Measurements from ENCODE around the gene SFTPA2.
"Not testable (repeated sequence)": the region's sequence is repeated elsewhere in the genome, so short reads cannot be mapped to it uniquely, and the experiment has no call there.

Gene SFTPA2

DNA sequence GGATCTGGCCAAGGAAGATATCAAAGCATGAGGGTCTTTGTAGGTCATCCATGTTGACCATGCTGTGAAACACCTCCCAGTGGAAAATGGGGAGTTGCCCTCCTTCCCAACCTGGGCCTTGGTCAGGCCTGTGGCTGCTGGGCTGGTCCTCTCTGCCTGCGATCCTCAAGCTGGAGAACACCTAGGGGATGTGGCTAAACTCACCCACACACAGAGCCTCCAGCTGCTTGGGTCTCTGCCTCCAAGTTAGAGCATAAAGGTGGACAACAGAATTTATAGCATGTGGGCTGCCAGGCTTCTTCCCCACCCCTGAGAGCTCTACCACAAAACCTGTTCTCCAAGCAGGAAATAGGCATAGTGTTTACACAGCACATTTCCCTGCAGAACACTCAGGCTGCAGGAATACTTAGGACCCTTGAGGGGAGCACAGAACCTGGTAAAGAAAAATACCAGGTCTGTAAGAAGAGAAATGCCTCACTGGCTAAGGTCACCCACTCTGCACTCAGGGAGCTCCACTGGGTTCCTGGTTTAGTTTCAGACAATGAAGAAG lies at the start of gene SFTPA2:
SFTPA2 (minus strand) TSS at position 248 of the 550 bp plus-strand sequence. CDS start 924 bp downstream, outside the sequence.
- DNase-seq: no peak

DNA sequence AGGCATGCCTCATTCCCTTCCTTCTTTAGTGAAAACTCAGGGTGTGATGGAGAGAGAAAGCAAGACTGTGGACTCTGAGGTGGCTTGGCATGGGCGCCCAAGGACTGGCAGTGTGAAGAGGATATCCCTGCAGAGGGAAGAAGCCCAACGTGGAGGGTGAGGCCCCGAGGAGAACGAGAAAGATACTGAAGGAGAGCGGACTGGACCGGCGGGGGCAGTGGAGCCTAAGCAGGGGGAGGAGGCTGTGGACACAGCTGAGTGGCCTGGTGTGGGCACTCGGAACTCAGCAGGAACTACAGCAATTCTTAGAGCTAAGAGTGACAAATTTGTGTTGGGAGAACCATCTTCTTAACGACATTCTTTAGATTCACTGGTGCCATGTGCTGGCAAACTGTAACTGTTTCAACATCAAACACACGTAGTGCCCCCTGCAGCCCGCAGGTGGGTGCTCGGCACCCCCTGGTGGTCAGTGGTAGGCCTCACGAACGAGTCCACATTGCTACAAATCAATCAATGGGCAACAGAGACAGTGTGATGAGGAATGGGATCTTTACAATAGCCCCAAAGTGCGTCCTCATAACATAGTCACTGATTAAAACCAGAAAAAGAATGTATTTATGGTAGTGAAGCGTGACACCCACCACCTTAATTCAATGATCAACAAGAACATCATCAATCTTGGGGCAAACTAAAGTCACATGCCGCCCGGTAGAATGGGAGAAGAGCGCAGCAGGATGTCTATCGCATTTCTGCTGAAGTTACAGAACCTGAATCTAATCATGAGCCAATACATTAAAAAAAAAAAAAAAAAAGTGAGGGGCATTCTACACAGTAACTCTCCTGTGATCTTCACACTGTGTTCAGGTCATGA lies 48.5 kb upstream of the SFTPA2 start:
- no peak for DNase-seq

DNA sequence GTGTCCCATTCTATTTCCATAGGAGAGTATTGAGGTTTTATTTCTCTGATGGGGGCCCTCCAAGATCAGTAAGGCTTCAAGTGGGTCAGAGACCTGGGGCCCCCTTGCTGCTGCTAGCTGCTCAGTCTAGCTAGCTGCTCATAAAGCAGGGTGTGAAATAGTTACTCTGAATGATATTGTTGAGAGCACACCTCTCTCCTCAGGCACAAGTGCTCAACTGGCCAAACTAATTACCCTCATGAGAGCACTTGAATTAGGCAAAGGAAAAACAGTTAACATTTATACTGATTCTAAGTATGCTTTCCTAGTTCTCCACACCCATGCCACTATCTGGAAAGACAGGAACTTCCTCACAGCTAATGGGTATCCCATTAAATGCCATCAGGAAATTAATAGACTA lies 45.1 kb upstream of the SFTPA2 start:
- no peak for DNase-seq

DNA sequence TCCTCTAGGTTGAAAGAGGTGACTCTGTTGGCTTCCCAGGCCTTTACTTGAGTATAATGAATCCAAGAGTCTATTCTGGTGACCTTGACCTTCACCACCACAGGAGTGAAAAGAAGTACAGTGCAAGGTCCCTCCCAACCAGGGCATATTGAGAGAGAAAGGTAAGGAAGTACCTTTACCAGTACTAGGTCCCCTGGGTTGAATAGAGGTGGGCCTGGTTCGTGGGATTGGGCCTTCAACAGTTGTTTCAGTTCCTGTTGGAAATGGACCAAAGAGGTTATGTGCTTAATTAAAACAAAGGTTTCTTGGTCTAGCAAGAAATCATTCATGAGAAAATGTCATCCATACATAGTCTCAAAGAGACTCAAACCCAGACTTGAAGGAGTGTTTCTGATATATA lies 44.1 kb upstream of the SFTPA2 start:
- DNase-seq: no peak

DNA sequence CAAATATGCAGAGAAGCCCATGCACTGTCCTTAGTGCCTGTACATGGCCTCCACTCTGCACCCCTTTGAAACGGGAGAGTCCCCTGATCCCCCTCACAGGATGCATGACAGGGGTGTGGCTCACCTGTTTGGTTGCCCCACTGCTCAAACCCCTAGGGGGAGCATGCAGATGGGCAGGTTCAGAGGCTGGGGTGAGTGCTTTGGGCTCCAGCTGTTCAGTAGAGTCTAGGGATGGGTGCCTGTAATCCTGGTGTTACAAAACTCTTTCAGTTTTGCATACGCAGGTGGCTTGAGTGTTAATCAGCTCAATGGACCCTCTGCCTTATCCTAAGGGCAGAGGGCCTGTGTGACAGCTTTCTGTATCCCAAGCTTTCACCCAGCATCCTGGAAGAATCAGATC lies 42.7 kb upstream of the SFTPA2 start:
- DNase-seq: no peak

DNA sequence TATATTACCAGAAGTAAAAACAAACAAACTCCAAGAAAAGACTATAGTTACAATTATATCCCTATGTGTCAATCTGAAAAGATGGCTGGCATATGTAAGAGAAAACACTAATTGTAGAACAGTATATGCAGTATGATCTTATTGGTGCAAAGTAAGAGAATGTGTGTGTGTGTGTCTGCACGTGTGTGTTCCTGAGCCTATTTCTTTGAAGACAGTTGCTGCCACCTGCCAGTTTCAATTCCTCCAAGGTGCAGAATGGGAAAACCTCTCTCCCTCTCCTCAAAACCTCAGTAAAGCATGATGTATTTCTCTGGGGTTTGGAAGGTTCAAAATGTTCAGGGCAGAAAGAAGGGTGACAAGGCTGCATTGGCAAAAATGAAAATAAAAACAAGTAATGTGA lies 41.7 kb upstream of the SFTPA2 start:
- DNase-seq: no peak

DNA sequence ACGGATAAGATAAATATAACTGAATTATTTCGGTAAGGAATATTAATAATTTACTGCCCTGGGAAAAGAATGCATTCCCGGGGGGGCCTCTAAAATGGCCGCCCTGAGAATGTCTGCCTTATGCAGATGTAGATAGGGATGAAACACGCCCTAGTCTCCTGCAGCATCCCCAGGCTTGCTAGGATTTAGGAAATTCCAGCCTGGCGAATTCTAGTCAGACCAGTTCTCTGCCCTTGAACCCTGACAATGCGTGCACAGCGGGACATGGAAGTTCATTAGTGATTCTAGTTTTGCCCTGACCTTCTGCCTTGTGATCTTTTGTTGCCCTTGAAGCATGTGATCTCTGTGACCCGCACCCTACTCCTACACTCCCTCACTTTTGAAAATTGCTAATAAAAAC lies 39.4 kb upstream of the SFTPA2 start:
- DNase-seq: not testable (repeated sequence)

DNA sequence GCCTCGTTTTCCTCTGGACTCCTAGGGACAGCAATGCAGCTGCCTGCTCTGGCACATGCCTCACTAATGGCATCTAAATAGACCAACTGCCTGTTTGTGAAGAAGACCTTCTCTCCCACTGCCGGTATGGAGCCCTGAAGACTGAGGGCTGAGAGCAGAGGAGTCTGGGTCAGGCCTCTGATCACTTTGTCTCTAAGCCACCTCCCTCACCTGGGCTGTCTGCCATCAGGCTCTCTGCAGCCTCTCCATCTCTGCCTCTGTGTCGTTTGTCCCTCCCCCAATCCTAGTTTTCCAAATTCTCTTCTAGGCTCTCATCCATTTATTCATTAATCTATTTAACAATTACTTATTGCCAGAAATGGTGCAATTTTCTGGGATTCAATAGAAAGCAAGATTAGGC lies 35.3 kb upstream of the SFTPA2 start:
- DNase-seq: no peak

DNA sequence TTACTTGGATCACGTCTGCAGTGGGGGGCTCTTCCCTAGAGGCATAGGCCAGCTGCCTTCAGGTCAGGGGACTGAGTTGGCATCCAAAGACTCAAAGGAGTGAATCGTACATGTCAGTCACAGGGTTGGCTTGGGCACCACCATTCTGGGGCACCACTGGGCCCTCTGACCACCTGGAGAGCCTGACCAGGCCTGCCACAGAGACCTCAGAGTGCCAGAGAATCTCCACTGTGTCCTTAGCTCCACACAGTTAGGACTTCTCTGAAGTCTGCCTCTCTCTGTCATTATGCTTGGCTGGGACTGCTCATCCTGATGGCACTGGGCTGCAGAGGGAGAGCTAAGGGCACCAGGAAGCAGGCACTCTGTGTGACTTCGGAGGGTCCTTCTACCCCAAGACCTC lies 34.4 kb upstream of the SFTPA2 start:
- DNase-seq: not testable (repeated sequence)

DNA sequence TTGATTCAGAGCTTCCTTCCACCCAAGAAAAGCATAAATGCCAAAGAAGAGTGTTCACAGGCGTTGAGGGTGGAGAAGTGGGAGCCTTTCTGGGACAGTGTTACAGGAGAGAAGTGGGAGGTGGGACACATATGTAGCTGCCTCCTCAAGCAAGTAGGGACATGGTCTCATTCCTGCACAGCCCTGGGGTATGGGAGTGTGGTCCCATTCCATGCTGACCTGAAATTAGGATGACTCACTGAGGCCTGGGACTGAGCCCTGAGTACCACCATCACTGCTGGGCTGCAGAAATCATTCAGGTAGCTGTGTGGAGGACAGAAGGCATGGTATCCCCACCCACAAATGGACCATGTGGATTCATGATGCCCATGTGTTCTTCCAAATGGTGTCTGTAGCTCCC lies 33.2 kb upstream of the SFTPA2 start:
- no peak for DNase-seq

DNA sequence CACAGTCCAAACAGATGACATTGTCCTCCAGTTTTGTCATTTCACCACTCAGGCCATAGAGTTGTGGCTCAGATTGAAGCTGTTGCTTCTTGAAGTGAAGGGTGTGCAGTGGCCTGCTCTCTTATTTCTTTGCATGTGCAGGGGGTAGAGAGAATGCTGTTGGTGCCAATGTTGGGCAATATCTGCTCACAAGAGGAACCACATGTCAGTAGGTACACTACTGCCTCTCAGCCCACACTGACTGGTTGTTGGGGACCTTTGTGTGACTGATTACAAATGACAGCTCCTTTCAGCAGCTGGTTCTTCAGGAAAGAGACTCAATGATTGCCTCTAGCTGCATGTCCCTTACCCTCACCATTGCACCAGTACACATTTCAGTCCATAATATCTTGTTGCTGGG lies 28.6 kb upstream of the SFTPA2 start:
- no peak for DNase-seq

DNA sequence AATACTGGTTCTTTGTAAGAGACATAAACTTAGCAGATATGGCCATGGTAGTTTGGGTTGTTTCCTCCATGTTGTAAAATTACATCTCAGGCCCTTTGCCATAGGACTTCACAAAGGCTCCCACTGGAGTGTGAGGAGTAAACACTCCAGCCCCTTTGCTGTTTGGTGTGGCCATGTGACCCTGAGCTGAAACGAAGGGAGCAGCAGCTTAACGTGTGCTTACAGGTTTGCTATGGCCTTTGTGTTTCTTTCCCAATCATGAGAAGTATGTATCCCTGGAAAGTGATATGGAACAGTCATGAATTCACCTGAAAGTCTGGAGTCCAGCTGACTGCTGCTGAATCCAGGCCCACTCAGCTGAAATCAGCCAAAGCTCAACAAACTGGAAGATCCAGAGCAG lies 26.7 kb upstream of the SFTPA2 start:
- no peak for DNase-seq

DNA sequence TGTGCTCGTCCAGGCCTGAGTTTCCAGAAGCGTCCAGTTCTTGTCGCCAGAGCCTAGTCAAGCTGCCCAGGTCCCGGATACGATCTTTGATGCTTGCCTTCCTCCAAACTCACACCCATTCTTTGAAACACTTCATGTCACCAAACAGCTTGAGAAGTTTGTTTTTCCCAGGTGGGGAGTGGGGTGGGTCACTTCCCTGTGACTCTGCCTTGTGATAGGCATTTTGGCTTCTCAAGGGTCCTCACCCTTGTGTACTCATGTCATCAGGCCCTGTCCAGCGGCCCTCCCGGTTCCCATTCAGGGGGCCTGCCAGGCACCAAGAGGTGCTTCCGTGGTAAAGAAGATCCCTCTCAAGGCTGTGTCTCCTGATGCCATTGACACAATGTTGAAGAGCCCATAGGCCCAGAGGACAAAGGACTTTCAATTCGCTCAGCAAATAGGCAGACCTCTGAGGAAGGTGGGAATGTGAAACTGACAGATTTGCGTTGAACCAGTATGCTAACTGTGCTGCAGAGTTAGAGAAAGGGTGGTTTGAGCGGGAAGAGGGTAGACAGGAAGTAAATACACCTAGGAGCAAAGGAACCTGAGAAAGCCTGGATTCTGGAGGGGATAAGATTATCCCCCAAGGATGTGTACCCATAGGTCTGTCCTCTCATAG lies 25.8 kb upstream of the SFTPA2 start:
- DNase-seq: no peak

DNA sequence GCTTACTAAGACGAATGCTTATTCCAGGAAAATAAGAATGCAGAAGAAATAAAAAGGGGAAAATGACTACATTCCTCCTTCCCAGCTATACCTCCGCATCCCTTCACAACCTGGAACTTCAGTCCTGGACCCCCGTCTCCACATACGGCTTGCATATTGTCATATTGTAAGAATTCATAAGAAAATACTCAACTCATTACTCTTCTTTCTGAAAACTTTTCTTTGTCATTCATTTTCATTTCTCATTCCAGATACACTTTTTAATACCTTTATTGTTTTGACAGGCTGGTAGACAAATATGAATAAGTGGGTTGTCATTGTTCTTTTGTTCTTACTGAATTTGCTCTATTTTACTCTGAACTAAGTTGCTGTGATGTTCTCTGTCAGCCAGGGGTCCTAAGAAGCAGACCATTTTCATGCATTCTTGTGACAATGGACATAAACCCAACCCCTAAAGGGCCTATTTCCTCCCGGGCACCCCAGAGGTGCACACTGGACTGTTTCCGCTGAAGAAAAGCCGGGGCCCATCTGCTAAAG lies 23.3 kb upstream of the SFTPA2 start:
- DNase-seq: no peak

DNA sequence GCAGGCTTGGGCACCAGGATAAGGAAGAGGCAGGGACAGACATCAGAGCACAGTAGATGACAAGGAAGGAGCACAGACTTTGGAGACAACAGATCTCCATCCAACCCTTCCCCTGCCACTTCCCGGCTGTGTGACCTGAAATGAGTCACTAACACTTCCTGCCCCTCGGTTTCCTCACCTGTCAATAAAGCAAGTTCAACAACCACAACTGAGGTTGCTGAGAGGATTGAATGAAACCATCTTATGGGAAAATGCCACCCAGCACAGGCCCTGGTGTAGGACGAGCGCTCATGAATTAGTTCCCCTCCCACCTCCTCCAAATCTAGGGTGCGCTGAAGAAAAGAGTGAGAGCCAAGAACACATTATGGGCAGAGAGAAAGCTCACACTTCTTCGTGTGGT lies 22.7 kb upstream of the SFTPA2 start:
- not testable (repeated sequence) for DNase-seq

DNA sequence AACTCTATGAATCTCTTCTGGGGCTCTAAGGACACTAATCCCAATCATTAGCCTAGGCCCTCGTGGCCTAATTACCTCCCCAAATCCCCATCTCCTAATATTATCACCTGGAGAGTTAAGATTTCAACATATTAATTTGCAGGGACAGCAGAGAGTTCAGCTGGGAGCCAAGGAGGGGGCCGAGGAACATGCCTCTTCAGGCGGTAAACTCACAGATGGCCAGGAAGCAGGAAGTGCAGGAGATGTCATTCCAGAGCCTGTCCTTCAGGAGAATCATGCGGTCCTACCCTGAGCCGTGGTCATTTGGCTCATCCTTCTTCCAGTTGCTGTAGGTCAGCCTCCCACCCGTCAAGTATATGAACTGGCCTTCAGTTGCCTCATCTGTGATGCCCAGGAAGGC lies 21.9 kb upstream of the SFTPA2 start:
- no peak for DNase-seq

DNA sequence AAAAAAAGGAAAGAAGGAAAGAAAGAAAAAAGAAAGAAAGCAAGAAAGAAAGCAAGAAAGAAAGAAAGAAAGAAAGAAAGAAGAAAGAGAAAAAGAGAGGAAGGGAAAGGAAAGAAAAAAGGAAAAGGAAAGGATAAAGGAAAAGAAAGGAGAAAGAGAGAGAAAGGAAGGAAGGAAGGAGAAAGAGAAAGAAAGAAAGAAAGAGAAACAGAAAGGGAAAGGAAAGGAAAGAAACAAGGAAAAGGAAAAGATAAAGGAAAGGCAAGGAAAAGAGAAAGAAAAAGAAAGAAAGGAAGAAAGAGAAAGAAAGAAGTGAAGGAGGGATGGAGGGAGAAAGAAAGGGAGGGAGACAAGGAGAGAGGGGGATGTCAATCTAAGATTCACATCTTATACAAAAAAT lies 20.8 kb upstream of the SFTPA2 start:
- DNase-seq: no peak

DNA sequence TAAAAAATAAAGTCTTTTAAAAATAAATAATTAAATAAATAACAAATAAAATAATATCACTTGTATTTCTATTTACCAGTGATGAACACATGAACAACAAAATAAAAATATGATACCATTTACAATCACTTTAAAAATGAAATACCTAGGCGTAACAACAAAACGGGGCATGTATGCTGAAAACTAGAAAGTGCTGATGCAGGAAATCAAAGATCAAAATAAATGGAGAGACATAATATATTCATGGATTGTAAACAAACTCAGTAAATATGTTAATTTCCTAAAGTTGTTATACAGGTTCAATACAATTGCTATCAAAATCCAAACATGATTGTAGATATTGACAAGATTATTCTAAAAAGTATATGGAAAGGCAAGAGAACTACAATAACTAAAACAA lies 19.2 kb upstream of the SFTPA2 start:
- no peak for DNase-seq

DNA sequence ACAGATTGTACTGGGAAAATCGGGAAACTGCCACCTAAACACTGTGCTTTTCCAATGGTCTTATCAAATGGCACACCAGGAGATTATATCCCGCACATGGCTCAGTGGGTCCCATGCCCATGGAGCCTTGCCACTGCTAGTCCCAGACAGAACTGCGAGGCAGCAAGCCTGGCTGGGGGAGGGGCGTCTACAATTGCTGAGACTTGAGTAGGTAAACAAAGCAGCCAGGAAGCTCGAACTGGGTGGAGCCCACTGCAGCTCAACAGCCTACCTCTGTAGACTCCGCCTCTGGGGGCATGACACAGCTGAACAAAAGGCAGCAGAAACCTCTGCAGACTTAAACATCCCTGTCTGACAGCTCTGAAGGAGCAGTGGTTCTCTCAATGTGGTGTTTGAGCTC lies 10.4 kb upstream of the SFTPA2 start:
- not testable (repeated sequence) for DNase-seq

DNA sequence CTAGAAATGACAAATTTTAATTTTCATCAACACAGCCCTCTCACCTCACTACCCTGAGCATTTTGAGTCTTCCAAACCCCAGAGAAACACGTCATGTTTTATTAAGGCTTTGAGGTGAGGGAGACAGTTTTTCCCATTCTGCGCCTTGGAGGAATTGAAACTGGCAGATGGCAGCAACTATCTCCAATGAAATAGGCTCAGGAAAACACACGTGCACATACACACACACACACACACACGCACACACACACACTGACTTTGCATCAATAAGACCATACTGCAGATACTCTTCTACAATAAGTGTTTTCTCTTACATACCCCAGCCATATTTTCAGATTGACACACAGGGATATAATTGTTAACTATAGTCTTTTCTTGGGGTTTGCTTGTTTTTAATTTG lies 3.2 kb upstream of the SFTPA2 start:
- DNase-seq: no peak

DNA sequence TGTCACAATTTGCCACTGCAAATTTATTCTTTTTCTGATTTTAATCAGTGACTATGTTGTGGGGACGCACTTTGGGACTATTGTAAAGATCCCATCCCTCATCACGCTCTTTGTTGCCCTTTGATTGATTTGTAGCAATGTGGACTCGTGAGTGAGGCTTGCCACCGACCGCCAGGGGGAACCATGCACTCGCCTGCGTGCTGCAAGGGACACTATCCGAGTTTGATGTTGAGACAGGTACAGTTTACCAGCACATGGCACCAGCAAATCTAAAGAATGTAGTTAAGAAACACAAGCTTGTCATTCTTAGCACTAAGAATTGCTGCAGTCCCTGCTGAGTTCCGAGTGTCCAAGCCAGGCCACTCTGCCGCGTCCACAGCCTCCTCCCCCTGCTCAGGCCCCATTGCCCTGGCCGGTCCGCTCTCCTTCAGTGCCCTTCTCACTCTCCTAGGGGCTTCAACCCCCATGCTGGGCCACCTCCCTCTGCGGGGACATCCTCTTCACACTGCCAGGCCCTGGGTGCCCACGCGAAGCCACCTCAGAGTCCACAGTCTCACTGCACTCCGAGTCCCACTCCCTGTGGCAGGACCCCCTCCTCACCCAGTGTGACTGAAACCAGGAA lies 2.0 kb upstream of the SFTPA2 start:
- peak; percentile 49 to 52 for DNase-seq

DNA sequence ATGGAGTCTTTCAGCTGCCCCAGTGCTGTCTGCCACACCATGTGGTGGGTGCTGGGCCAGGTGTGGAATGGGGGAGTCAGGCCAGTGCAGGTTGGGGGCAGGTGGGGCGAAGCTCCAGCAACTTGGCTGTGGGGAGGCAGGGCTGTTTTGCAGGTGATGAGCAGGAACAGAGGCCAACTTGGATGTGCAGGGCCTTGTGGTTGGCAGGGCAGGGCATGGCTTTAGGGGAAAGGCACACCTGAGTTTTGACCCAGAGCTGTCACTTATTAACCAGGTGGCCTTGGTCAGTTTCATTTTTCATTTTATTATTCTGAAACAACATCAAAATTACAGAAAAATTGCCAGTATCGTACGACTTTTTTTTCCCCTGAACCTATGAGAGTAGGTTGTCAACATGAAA lies 1.1 kb upstream of the SFTPA2 start:
- no peak for DNase-seq

DNA sequence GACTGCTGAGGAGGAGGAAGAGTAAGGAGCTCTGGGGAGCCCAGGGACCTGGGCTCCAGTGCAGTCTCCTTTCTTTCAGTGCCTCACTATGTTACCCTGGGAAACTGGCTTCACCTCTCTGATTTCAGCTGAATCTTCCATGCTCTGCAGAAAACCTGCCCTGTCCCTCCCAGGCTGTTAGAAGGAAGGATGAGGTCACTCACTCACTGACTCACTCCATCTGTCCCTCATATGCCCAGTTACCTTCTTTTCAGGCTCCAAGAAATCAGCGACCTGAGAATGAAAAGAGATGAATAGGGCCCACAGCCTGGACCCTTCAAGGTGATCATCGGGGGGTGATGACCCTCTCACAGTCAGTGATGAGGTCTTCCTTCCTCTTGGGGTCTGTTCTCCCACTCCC lies 481 bp downstream of the SFTPA2 start:
- no peak for DNase-seq
